GM18526 (cell line): ENCODE measurements around the gene AFDN.

Experiments
- POLR2A ChIP-seq: IDR thresholded peaks from 3 replicates; pipeline ENCODE4 v1.6.1; 2011; ENCODE audit not compliant: insufficient read length; ENCODE audit errors: extremely low read depth

Gene AFDN

GRCh38 chr6:167987396-167988153 is 160.9 kb downstream of the AFDN start:
- no peak for TF ChIP-seq POLR2A

- no peak for TF ChIP-seq POLR2A
Measured at GRCh38 chr6:167988154-167988495, 161.4 kb downstream of the AFDN start.

GRCh38 chr6:167988945-167989841 is 162.5 kb downstream of the AFDN start:
- TF ChIP-seq POLR2A = no peak

- TF ChIP-seq POLR2A = no peak
Measured at GRCh38 chr6:167990016-167990945, 163.6 kb downstream of the AFDN start.

- TF ChIP-seq POLR2A = no peak
Measured at GRCh38 chr6:167993169-167993568, 166.5 kb downstream of the AFDN start.

- TF ChIP-seq POLR2A = no peak
Measured at GRCh38 chr6:167993831-167994230, 167.1 kb downstream of the AFDN start.

GRCh38 chr6:167995302-167995701 is 168.6 kb downstream of the AFDN start:
- TF ChIP-seq POLR2A = no peak

GRCh38 chr6:167995731-167996151 is 169.0 kb downstream of the AFDN start:
- no peak for TF ChIP-seq POLR2A

GRCh38 chr6:167996424-167997199 is 169.9 kb downstream of the AFDN start:
- no peak for TF ChIP-seq POLR2A

- no peak for TF ChIP-seq POLR2A
Measured at GRCh38 chr6:167997642-167998041, 170.9 kb downstream of the AFDN start, which contains the start of gene KIF25. KIF25 (plus strand) TSS chr6:167997671; CDS start chr6:168029586, 31,915 bp downstream.

- no peak for TF ChIP-seq POLR2A
Measured at GRCh38 chr6:167998215-167998614, 171.5 kb downstream of the AFDN start.

- TF ChIP-seq POLR2A = no peak
Measured at GRCh38 chr6:168000198-168001028, 173.7 kb downstream of the AFDN start.

- TF ChIP-seq POLR2A = no peak
Measured at GRCh38 chr6:168001029-168001332, 174.3 kb downstream of the AFDN start.

GRCh38 chr6:168002804-168003203 is 176.1 kb downstream of the AFDN start:
- no peak for TF ChIP-seq POLR2A
